ENCODE measurements around the gene TLE6.
"Not testable (repeated sequence)": the region's sequence is repeated elsewhere in the genome, so short reads cannot be mapped to it uniquely, and the experiment has no call there.

TLE6 gene

GRCh38 chr19:2977001-2977745, at the start of gene TLE6:
Gene TLE6 (plus strand): TSS chr19:2977564. CDS start chr19:2978234, 670 bp downstream.
- peak; percentile 96 for DNase-seq (ENCODE audit: extremely low spot score, insufficient read length, low read depth)
- peak; percentile 94 for FAIRE-seq

- DNase-seq (ENCODE audit: extremely low spot score, insufficient read length, low read depth): no peak
- FAIRE-seq: no peak
Measured at GRCh38 chr19:2933490-2933910, 43.9 kb upstream of the TLE6 start.

- not testable (repeated sequence) for FAIRE-seq; DNase-seq (ENCODE audit: extremely low spot score, insufficient read length, low read depth)
Measured at GRCh38 chr19:2935863-2936262, 41.5 kb upstream of the TLE6 start.

GRCh38 chr19:2942928-2943640, 34.3 kb upstream of the TLE6 start:
- DNase-seq (ENCODE audit: extremely low spot score, insufficient read length, low read depth): no peak
- FAIRE-seq: no peak

GRCh38 chr19:2944403-2944774, 33.0 kb upstream of the TLE6 start:
- DNase-seq (ENCODE audit: extremely low spot score, insufficient read length, low read depth): no peak
- FAIRE-seq: no peak

- DNase-seq (ENCODE audit: extremely low spot score, insufficient read length, low read depth): peak; percentile 98
- FAIRE-seq: peak; percentile 100
Measured at GRCh38 chr19:2944775-2945574, 32.4 kb upstream of the TLE6 start, which contains the start of gene ZNF77. Gene ZNF77 (minus strand): TSS chr19:2944971. CDS start chr19:2944840, 131 bp downstream.

GRCh38 chr19:2945575-2946184, 31.7 kb upstream of the TLE6 start:
- FAIRE-seq: no peak

GRCh38 chr19:2949939-2950285, 27.5 kb upstream of the TLE6 start:
- DNase-seq (ENCODE audit: extremely low spot score, insufficient read length, low read depth): no peak

More at GRCh38 chr19:2945575-2946184, 31.7 kb upstream of the TLE6 start:
- no peak for DNase-seq (ENCODE audit: extremely low spot score, insufficient read length, low read depth)

GRCh38 chr19:2950286-2951124, 26.9 kb upstream of the TLE6 start:
- peak; percentile 100 for FAIRE-seq
- peak; percentile 93 for DNase-seq (ENCODE audit: extremely low spot score, insufficient read length, low read depth)

More at GRCh38 chr19:2949939-2950285, 27.5 kb upstream of the TLE6 start:
- no peak for FAIRE-seq

- FAIRE-seq: no peak
- DNase-seq (ENCODE audit: extremely low spot score, insufficient read length, low read depth): no peak
Measured at GRCh38 chr19:2952953-2953481, 24.3 kb upstream of the TLE6 start.

- FAIRE-seq: no peak
- no peak for DNase-seq (ENCODE audit: extremely low spot score, insufficient read length, low read depth)
Measured at GRCh38 chr19:2957160-2957559, 20.2 kb upstream of the TLE6 start.

GRCh38 chr19:2960120-2960519, 17.2 kb upstream of the TLE6 start:
- DNase-seq (ENCODE audit: extremely low spot score, insufficient read length, low read depth): no peak
- no peak for FAIRE-seq

- FAIRE-seq (peak; percentile 96), DNase-seq (ENCODE audit: extremely low spot score, insufficient read length, low read depth) (peak; percentile 62)
Measured at GRCh38 chr19:2962018-2962670, 15.2 kb upstream of the TLE6 start.

GRCh38 chr19:2963122-2963521, 14.2 kb upstream of the TLE6 start:
- no peak for FAIRE-seq

GRCh38 chr19:2963631-2964030, 13.7 kb upstream of the TLE6 start:
- not testable (repeated sequence) for FAIRE-seq; DNase-seq (ENCODE audit: extremely low spot score, insufficient read length, low read depth)

More at GRCh38 chr19:2963122-2963521, 14.2 kb upstream of the TLE6 start:
- no peak for DNase-seq (ENCODE audit: extremely low spot score, insufficient read length, low read depth)

GRCh38 chr19:2964874-2965273, 12.5 kb upstream of the TLE6 start:
- DNase-seq (ENCODE audit: extremely low spot score, insufficient read length, low read depth) (no peak), FAIRE-seq (no peak)

- DNase-seq (ENCODE audit: extremely low spot score, insufficient read length, low read depth) (no peak), FAIRE-seq (no peak)
Measured at GRCh38 chr19:2967972-2968371, 9.4 kb upstream of the TLE6 start.

GRCh38 chr19:2969104-2969504, 8.3 kb upstream of the TLE6 start:
- FAIRE-seq: no peak
- DNase-seq (ENCODE audit: extremely low spot score, insufficient read length, low read depth): no peak
